ENCODE data around the gene PCSK6. TPM values are rescaled to one million over a fixed set of nuclear protein-coding genes. Genes with fewer than 3 reads are reported as not detected.

The PCSK6 gene
- polyA plus RNA-seq, 1 donor from 2014 or later = 1.1 TPM

DNA sequence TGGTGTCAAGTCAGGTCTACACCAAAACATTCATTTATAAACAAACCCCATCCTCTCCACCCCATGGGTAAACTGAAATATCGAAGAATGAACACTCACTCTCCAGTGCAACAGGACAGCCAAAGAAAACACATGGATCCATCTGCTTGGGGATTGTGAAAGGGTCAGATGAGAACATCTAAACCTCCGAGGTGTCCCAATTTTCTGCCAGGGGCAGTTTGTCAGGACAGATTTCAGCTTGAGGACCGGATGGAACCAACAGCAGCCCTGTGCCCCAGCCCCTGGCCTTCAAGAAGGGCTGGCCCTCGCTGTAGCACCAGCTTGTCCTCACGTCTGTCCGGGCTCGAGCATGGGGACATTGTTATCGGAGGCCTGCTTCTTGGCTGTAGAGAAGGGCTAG, 45.5 kb downstream of the PCSK6 start:
- H3K9ac ChIP-seq (ENCODE audit: low read length) = no peak overlapping the region
- no peaks in the 10 kb centered on the region for H3K9me2 ChIP-seq (ENCODE audit: insufficient read depth, low read length)
- no peak overlapping the region for H3K27ac ChIP-seq (ENCODE audit: low read length)
- no peaks in the 10 kb centered on the region for H3K9me3 ChIP-seq (ENCODE audit: low read length)
- no peak overlapping the region for H3K4me2 ChIP-seq (ENCODE audit: low read length)
- no peaks in the 10 kb centered on the region for H4K20me1 ChIP-seq (ENCODE audit: insufficient read depth)
- H3K36me3 ChIP-seq (ENCODE audit: insufficient read depth, low read length) = no peaks in the 10 kb centered on the region
- no peaks in the 10 kb centered on the region for H3K79me2 ChIP-seq (replicated peaks; ENCODE audit: insufficient read depth, low read length)
- H3F3A ChIP-seq (ENCODE audit: insufficient read depth, low read length, poor library complexity, severe bottlenecking) = no peaks in the 10 kb centered on the region
- H3K27me3 ChIP-seq (ENCODE audit: insufficient read depth, low read depth, low read length) = no peaks in the 10 kb centered on the region
- TF ChIP-seq EZH2 (IDR thresholded peaks at IDR 0.05; ENCODE audit: borderline replicate concordance, insufficient read depth, low read length, poor library complexity, severe bottlenecking) = no peak
- TF ChIP-seq, protein P1, sequence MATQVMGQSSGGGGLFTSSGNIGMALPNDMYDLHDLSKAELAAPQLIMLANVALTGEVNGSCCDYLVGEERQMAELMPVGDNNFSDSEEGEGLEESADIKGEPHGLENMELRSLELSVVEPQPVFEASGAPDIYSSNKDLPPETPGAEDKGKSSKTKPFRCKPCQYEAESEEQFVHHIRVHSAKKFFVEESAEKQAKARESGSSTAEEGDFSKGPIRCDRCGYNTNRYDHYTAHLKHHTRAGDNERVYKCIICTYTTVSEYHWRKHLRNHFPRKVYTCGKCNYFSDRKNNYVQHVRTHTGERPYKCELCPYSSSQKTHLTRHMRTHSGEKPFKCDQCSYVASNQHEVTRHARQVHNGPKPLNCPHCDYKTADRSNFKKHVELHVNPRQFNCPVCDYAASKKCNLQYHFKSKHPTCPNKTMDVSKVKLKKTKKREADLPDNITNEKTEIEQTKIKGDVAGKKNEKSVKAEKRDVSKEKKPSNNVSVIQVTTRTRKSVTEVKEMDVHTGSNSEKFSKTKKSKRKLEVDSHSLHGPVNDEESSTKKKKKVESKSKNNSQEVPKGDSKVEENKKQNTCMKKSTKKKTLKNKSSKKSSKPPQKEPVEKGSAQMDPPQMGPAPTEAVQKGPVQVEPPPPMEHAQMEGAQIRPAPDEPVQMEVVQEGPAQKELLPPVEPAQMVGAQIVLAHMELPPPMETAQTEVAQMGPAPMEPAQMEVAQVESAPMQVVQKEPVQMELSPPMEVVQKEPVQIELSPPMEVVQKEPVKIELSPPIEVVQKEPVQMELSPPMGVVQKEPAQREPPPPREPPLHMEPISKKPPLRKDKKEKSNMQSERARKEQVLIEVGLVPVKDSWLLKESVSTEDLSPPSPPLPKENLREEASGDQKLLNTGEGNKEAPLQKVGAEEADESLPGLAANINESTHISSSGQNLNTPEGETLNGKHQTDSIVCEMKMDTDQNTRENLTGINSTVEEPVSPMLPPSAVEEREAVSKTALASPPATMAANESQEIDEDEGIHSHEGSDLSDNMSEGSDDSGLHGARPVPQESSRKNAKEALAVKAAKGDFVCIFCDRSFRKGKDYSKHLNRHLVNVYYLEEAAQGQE (IDR thresholded peaks at IDR 0.05; ENCODE audit: borderline replicate concordance) = no peak
- no peak for TF ChIP-seq EP300 (conservative IDR thresholded peaks at IDR 0.05; ENCODE audit: poor library complexity, severe bottlenecking)
- TF ChIP-seq SMC3 (conservative IDR thresholded peaks at IDR 0.05; ENCODE audit: poor library complexity) = no peak
- TF ChIP-seq POLR2AphosphoS5 (IDR thresholded peaks at IDR 0.05) = no peak
- no peak for TF ChIP-seq RAD21 (conservative IDR thresholded peaks at IDR 0.05)
- TF ChIP-seq TAF1 (IDR thresholded peaks at IDR 0.05; ENCODE audit: low read depth) = no peak
- TF ChIP-seq MXI1 (conservative IDR thresholded peaks at IDR 0.05; ENCODE audit: poor library complexity, severe bottlenecking) = no peak
- TF ChIP-seq, protein P2, sequence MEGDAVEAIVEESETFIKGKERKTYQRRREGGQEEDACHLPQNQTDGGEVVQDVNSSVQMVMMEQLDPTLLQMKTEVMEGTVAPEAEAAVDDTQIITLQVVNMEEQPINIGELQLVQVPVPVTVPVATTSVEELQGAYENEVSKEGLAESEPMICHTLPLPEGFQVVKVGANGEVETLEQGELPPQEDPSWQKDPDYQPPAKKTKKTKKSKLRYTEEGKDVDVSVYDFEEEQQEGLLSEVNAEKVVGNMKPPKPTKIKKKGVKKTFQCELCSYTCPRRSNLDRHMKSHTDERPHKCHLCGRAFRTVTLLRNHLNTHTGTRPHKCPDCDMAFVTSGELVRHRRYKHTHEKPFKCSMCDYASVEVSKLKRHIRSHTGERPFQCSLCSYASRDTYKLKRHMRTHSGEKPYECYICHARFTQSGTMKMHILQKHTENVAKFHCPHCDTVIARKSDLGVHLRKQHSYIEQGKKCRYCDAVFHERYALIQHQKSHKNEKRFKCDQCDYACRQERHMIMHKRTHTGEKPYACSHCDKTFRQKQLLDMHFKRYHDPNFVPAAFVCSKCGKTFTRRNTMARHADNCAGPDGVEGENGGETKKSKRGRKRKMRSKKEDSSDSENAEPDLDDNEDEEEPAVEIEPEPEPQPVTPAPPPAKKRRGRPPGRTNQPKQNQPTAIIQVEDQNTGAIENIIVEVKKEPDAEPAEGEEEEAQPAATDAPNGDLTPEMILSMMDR (IDR thresholded peaks at IDR 0.05; ENCODE audit: poor library complexity, severe bottlenecking) = no peak
- no peak overlapping the region for H2AFZ ChIP-seq (ENCODE audit: low read depth, low read length)
- H3K4me3 ChIP-seq (ENCODE audit: low read length) = no peak overlapping the region

DNA sequence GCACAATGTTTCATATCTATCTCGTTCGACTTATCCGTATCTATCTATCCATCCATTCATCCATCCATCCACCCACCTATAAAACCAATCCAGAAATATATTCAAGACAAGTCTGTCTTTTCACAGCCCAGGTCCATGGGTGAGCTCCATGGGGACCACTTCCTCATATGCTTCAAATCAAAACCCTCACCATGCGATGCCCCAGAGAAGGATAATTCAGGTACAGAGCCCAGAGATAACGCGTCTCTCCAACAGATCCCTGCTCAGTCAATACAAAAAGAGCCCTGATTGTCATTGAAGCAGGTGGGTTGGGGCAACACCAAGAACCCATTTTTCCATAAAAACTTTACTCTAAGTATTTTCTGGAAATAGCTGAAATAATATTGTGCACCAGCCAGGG, 47.2 kb downstream of the PCSK6 start:
- H3K79me2 ChIP-seq (replicated peaks; ENCODE audit: insufficient read depth, low read length) = no peaks in the 10 kb centered on the region
- no peaks in the 10 kb centered on the region for H3F3A ChIP-seq (ENCODE audit: insufficient read depth, low read length, poor library complexity, severe bottlenecking)
- no peak overlapping the region for H3K4me2 ChIP-seq (ENCODE audit: low read length)
- no peak overlapping the region for H3K27ac ChIP-seq (ENCODE audit: low read length)
- H3K9ac ChIP-seq (ENCODE audit: low read length) = no peak overlapping the region
- H2AFZ ChIP-seq (ENCODE audit: low read depth, low read length) = no peak overlapping the region
- no peaks in the 10 kb centered on the region for H3K9me2 ChIP-seq (ENCODE audit: insufficient read depth, low read length)
- H3K9me3 ChIP-seq (ENCODE audit: low read length) = no peaks in the 10 kb centered on the region
- no peaks in the 10 kb centered on the region for H3K27me3 ChIP-seq (ENCODE audit: insufficient read depth, low read depth, low read length)
- H4K20me1 ChIP-seq (ENCODE audit: insufficient read depth) = no peaks in the 10 kb centered on the region
- H3K36me3 ChIP-seq (ENCODE audit: insufficient read depth, low read length) = no peaks in the 10 kb centered on the region
- H3K4me3 ChIP-seq (ENCODE audit: low read length) = no peak overlapping the region
- TF ChIP-seq, protein P1 (IDR thresholded peaks at IDR 0.05; ENCODE audit: borderline replicate concordance) = no peak

Measured in neural cell (in vitro differentiated cells).